Stimulated activated CD8-positive, alpha-beta memory T cell treated with anti-CD3 and anti-CD28 coated beads, Interleukin-7, amount 100 ng/mL, for 48 hours (primary cell): ENCODE data around the gene IL20RA.
"Not testable (repeated sequence)": the region's sequence is repeated elsewhere in the genome, so short reads cannot be mapped to it uniquely, and the experiment has no call there.

ENCODE experiments used
- DNase-seq, 2 donors: peaks; one replicate each; pipeline ENCODE4 v3.0.0-alpha.2; 2020; ENCODE audit warnings: low read depth in 1 of 2; ENCODE audit errors: extremely low read depth in 1 of 2

IL20RA gene, protein sequence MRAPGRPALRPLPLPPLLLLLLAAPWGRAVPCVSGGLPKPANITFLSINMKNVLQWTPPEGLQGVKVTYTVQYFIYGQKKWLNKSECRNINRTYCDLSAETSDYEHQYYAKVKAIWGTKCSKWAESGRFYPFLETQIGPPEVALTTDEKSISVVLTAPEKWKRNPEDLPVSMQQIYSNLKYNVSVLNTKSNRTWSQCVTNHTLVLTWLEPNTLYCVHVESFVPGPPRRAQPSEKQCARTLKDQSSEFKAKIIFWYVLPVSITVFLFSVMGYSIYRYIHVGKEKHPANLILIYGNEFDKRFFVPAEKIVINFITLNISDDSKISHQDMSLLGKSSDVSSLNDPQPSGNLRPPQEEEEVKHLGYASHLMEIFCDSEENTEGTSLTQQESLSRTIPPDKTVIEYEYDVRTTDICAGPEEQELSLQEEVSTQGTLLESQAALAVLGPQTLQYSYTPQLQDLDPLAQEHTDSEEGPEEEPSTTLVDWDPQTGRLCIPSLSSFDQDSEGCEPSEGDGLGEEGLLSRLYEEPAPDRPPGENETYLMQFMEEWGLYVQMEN

DNA sequence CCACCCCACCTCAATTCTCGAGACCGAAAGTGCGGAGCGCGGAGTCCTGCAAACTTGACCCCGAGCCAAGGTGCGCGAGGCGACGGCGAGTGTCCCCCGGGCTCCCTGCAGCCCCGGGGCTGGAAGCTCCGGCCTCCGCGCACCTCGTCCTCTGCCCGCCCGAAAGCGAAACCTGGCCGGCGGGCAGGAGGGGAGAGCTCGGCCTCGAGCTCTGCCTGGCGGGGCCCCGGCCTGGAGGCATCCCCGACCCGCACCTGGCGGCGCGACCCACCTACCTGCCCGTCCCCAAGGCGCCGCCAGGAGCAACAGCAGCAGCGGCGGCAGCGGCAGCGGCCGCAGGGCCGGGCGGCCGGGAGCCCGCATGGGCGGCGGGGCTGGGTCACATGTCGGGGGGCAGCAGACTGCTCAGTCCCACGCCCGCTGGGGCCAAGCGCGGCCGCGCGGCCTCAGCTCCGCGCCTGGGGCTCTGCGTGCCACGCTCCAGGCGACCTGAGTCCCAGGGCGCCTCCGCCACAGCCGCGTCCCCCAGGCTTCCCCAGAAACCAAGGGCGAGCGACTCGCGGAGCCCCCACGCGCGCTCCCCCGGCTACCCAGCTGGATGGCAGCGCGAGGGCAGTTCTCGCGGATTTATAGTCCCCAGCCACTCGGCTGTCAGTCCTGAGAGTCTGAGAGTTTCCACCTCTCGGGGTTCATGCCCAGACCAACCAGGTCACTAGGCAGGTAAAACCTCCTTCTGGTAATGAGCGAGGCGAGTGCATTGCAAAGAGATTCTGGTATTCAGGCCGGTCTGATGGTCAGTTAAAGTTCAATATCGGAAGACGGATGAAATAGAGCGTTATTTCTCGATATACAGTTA lies at the start of gene IL20RA:
TSS of gene IL20RA (minus strand) at position 600 of the 856 bp plus-strand sequence. CDS start at position 363, 237 bp downstream.
- DNase-seq = no peak

DNA sequence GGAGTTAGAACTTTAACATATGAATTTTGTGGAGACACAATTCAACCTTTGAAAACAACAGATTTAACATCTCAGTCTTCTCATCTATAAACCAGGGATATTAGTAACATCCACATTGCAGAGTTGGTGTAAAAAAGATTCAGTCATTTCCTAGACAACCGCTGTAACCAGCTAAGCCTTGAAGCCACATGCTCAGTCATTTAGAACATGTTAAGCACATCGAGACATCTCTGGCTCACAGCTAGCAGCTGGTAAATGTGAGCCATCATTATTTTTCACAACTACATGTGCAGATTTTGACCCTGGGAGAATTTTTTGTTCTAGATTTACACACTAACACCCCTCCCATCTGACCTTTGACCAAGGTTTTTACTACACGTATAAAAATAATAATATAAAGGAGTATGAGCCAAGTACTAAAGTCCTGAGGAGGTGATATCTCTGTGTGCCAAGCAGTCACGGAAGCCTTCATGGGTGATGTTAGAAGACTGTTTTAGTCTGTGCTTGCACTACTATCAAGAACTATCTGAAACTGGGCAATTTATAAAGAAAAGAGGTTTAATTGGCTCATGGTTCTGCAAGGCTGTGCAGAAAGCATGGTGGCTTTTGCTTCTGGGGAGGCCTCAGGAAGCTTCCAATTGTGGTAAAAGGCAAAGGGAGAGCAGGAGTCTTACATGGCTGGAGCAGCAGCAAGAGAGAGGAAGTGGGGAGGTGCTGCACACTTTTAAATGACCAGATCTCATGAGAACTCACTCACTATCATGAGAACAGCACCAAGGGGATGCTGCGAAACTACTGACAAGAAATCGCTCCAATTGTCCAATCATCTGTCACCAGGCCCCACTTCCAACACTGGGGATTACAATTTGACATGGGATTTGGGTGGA lies 48.7 kb upstream of the IL20RA start:
- no peak for DNase-seq

DNA sequence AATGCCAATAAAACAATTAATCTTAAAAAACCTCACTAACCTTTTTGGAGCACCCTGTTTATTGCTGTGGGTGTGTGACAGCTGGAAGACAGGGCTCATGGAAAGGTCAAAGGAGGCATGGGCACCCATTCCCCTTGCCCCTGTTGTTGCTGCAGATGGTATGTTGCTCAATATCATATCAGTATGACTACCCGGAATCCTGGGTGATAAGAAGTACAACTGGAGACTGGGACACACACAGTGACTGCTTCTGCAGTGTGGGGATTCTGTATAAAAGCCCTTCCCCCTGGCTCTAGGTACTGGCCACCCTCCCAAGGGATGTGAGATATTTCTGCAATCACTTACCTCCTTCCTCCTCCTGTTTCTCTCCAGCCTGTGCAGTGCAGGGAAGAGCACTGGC lies 47.3 kb upstream of the IL20RA start:
- no peak for DNase-seq

DNA sequence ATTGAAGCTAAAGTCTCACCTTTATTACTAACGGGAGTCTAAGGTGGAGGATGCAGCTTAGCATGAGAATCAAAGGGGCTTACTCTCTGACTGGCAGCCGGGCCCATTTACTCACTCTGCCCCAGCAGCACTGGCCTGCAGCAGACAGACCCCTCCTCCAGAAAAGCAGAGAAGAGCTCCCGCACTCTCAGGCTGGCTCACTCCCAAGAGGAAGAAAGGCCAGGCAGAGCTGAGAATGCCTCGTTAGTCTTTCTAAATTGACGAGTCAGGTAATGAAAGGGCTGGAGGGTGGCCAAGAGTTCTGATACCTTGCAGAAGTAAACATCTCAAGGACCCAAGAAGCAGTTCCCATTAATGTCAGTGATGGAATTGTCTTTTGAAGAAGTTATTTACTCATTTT lies 44.5 kb upstream of the IL20RA start:
- DNase-seq = no peak

DNA sequence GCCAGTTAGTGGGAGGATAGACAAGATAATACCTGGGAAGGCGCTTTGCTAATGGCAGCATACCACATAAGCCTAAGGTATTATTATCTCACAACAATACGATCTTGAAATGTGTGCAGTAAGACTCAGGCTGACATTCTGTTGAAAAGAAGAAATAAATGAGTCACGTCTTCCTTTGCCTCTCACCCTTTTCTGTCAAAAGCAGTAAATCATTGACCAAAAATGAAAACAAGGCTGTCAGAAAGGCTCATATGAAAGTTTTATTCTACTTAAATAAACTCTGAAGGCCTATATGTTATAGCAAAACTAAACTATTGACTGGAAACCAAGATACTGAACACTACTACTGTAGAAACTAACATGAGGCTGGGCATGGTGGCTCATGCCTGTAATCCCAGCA lies 43.1 kb upstream of the IL20RA start:
- no peak for DNase-seq

DNA sequence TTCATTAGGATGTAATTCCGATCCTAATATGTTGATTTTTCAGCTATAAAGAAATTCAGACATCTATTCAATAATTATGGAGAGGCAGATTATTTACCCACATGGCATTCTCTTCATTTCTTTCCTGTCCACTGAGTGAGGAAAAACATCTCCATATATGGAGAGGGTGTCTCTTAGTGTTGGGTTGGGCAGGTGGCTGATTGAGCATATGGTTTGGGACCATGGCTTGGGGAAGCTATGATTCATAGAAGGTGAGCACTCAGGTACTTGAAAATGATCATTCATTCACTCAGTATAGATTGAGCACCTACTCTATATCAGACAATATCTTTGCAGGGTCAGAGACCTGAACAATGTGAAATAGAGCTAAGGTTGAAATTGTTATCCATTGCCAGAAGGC lies 41.3 kb upstream of the IL20RA start:
- no peak for DNase-seq

DNA sequence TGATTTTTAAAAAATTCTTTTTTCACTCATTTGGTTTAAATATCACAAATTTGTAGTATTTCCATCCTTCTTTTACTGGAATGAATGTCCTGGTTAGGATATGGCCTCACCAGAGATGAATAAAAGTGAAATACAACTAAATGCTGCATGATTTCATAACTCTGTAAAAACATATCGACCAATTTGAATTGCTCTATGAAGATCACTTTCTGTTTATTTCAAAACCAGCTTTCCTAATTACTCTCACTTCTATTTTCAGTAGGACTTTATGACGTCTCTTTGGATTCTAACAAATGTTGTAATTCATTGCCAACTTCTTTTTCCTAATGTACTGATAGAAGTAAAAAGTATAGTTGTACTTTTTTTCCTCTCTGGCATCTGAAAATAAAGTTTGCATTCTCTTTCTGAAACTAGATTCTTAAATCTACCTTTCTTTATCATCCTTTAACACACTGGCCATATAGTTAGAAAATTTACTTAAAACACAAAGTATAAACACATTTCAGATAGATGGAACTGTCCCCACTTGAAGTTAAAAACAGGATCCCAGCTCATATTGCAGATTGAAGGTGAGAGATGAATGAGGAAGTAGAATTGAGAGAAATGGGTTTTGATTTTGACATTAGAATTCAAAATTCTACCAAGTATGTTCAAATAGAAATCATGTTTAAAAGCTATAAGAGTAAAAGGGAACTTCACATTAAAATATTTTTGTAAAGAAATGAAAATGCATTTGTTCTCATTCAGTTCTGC lies 40.3 kb upstream of the IL20RA start:
- DNase-seq = no peak

DNA sequence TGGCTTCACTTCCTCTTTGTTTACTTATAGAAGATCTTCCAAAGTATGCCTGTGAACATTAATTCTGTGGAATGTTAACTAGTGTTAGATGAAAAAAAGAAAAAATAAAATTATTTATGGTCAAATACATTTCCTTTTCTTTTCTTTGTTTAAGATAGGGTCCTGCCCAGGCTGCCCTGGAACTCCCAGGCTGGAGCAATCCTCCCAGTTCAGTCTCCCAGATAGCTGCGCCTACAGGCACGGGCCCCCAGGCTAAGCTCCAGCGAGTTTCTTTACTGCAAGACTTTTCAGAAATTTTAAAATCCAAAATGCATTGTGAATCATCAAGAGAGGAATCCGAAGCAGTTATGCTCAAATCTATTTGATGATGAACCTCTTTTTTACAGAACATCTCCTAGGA lies 39.3 kb upstream of the IL20RA start:
- no peak for DNase-seq

DNA sequence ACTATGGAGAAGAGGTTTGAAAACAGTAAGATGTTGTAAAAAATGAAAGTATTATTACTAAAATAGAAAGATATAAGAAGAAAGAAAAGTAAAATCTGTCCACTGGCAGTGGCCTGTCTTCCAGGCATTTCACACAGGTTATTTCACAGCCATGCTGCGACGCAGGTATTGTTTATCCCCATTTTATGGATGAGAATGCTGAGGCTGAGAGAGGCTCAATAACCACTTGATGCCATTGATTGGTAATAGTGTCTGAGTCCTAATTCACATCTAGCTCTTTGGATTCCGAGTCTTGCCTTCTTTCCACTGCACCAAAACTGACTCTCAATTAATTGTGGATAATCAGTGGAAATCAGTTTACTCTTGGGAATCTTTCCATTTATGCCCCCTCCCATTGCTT lies 37.2 kb upstream of the IL20RA start:
- DNase-seq = no peak

DNA sequence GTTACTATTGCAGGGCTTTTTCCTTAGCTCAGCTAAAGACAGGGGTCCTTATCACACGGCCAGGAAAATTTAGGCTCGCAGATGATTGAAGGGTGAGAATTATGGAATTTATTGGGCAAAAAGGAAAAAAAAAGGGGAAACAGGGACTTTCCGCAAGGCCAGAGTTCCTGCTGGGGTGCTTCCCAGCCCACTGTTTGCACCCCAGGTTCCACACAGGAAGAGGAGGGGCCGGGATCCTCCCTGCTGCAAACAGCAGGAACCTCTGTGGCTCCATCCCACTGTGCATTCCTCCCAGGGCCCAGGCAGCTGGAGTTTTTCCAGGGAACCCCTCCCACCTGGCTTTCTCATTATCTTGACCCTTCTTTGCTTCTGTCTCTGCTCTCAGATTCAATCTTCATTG lies 35.9 kb upstream of the IL20RA start:
- no peak for DNase-seq

DNA sequence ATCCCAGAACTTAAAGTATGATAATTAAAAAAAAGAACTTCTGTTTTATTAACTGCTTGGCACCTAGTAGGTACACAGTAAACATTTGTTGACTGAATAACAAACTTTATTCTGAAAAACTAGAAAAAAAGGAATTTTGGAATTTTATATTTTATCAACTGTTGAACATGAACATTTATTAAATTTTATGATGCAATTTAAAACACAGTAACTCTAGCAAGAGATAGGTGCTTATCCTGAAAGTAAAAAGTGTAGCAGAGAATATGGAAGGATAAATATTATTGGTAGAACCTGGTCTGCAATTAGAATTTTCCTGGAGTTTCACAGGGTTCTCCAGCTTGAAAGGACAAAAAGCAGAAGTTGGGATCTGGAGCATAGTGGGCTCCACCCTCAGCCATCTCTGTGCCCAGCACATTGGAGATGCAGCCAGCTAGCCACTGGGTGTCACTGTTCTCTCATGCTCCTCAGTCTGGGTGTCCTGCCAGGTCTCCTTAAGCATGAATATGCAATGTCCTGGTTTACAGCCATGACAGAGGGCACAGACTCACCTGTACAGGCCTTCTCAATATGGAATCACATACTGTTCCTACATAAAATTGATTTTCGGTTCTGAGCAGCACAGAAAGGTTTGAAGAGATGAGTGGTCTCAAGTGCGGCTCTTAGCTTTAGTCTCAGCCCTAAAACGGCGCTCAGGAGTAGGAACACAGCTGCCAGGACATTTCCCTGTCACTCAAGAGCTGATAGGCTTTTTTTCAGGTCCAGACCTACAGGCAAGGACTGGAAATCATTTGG lies 31.7 kb upstream of the IL20RA start:
- DNase-seq = peak in 1 of 2 donors; percentile 35

DNA sequence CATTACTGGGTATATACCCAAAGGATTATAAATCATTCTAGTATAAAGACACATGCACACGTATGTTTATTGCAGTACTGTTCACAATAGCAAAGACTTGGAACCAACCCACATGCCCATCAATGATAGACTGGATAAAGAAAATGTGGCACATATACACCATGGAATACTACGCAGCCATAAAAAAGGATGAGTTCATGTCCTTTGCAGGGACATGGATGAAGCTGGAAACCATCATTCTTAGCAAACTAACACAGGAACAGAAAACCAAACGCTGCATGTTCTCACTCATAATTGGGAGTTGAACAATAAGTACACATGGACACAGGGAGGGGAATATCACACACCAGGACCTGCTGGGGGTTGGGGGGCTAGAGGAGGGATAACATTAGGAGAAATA lies 31.0 kb upstream of the IL20RA start:
- DNase-seq = not testable (repeated sequence)

DNA sequence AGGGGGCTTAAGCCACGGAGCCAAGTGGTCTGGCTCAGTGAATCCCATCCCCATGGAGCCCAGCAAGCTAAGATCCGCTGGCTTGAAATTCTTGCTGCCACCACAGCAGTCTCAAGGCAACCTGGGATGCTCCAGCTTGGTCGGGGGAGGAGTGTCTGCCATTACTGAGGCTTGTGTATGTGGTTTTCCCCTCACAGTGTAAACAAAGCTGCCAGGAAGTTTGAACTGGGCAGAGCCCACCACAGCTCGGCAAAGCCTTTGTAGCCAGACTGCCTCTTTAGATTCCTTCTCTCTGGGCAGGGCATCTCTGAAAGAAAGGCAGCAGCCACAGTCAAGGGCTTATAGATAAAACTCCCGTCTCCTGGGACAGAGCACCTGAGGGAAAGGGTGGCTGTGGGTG lies 25.5 kb upstream of the IL20RA start:
- no peak for DNase-seq

DNA sequence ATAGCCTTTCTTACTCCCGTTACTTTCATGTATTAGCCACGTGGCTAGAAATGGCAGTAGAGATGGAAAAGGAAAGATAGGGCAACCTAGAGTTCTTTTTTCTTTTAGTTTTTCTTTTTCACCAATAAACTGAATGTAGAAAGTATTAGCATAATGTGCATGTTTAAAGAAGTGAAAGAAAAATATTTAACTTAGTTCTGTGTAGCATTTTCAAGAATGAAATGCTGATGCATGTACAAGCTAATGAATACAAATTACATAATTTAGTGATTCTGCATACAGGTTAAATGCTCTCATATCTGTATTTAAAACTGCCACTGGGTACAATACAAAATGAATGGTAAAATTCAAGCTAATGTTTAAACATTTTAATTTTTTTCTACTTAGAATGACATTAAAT lies 22.6 kb upstream of the IL20RA start:
- DNase-seq = no peak

DNA sequence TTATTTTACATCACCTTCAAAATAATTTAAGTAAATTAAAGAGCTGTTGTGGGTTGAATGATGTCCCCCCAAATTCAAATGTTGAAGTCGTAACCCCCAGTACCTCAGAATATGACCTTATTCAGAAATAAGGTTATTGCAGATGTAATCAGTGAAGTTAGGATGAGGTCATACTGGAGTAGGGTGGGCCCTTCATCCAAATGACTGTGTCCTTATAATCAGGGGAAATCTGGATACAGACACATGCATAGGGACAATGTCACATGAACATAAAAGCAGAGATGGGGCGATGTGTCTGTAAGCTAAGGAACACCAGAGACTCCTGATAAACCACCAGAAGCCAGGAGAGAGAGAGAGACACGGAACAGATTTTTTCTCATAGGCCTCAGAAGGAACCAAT lies 13.3 kb upstream of the IL20RA start:
- DNase-seq = no peak

DNA sequence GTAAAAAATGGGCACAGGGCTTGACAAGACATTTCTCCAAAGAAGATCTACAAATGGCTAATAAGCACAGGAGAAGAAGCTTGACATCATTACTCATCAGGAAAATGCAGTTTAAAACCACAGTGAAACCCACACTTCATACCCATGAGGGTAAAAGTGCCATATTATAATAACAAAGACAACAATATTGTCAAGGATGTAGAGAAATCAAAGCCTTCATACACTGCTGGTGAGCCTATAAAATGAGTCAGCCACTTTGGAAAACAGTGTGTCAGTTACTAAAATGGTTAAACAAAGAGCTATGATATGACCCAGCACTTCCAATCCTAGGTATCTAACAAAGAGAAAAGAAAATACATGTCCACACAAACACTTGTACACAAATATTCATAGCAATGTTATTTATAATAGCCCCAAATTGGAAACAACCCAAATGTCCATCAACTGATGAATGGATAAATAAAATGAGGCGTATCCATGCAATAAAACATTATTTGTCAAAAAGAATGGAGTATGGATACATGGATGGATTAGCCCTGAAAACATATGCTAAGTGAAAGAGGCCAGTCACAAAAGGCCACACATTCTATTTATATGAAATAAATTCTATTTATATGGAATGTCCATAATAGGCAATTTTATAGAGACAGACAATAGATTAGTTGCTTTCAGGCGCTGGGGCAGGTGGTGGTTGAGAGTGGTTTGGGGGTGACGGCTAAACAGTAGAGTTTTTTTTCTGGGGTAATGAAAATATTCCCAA lies 11.5 kb upstream of the IL20RA start:
- DNase-seq = no peak

DNA sequence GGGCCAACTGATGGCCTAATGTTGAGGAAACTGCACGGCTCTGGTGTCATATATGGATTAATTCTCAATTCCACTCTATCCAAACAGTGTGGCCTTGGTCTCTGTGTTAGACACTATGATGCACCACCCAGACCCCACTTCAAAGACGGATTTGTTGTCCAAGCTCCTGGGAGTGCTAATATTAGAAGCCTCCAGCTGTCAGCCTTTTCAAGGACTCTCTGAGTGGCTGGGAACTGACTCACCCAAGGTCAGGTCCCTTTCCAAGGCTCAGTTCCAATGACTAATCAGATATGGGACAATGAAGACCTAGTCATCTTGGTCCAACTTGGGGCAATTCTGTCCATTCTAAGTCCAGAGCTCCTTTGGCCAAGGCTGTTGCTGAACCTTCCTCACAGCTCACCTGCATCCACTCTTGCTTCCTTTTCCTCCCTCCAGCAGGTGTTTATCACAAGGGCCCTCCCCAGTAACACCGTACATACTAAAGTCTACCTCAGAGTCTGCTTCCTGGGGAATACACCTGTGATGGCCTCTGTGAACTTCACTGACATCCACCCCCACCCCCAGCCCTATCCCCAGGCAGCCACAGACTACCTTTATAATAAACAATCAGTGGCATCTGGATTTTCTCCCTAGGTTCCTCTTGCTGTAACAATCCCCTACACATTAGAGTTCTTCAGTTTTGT lies 7.2 kb upstream of the IL20RA start:
- no peak for DNase-seq

DNA sequence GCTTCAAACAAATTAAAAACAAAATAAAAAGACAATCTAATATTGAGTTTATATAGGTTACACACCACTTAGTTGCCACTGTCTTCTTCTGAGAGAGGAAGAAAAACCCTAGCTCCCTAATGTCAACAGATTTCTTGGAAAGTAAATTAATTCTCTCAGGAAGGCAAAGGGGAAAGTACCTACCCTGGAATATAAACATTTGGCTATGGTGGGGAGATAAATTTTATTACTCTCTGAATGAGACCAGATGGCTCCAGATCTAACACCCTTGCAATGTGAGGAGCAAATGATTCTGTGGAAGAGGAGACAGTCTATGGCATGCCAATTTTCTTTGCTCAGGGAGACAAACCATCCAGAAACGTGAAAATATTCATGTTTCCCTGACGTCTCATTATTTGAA lies 4.3 kb upstream of the IL20RA start:
- DNase-seq = no peak
